GM21367 (cell line): ENCODE measurements around the gene MYO1D.
"Not testable (repeated sequence)": the region's sequence is repeated elsewhere in the genome, so short reads cannot be mapped to it uniquely, and the experiment has no call there.

ENCODE experiments used
- ATAC-seq: cut with Tn5 transposase; IDR thresholded peaks from one replicate; pipeline ENCODE4 v1.9.1; 2021; ENCODE audit not compliant: unreplicated experiment

Gene MYO1D

DNA sequence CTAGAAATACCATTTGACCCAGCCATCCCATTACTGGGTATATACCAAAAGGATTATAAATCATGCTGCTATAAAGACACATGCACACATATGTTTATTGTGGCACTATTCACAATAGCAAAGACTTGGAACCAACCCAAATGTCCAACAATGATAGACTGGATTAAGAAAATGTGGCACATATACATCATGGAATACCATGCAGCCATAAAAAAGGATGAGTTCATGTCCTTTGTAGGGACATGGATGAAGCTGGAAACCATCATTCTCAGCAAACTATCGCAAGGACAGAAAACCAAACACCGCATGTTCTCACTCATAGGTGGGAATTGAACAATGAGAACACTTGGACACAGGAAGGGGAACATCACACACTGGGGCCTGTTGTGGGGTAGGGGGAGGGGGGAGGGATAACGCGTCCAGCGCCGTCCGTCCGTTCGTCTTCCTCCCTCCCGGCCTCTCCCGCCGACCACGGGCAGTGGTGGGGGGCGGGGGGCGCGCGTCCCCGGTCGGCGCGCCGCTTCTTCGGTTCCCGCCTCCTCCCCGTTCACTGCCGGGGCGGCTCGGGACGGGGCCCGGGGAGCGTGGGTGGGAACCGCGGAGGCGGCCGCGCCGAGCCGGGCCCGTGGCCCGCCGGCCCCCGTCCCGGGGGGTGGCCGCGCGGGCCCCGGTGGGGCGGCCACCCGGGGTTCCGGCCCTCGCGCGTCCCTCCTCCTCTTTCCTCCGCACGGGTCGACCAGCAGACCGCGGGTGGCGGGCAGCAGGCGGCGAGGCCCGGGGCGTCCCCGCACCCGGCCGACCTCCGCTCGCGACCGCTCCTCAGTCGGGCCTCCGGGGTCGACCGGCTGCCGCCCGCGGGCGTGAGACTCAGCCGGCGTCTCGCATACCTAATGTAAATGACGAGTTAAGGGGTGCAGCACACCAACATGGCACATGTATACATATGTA lies 54.7 kb downstream of the MYO1D start:
- ATAC-seq: not testable (repeated sequence)

DNA sequence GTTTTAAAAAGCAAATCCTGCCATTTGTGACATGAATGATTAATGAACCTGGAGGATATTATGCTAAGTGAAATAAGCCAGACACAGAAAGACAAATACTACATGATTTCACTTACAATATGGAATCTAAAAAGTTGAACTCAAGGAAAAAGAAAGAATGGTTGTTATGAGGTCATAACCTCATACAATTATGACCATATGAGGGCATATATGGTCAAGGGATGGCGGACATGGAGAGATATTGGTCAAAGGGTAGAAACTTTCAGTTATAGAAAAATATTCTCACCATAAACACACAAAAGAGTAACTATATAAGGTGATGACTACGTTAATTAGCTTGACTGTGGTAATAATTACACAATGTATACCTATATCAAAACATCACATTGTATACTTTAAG lies 56.5 kb downstream of the MYO1D start:
- ATAC-seq: no peak

DNA sequence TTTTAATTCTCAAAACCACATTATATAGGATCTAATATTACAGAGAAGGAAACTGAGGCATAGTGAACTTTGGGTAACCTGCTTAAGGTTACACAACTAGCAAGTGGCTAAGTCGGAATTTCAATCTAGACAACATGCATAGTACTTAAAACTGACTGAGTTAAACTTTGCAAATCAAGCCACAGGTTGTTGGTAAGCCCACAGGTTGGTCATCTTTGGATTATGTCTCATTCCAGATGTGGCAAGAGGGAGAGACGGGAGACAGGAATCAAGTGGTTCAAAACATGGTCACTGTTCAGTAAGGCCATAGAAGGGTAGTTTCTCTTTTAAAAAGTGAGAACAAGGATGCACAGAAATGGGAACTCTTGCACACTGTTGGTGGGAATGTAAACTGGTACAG lies 57.1 kb downstream of the MYO1D start:
- no peak for ATAC-seq

DNA sequence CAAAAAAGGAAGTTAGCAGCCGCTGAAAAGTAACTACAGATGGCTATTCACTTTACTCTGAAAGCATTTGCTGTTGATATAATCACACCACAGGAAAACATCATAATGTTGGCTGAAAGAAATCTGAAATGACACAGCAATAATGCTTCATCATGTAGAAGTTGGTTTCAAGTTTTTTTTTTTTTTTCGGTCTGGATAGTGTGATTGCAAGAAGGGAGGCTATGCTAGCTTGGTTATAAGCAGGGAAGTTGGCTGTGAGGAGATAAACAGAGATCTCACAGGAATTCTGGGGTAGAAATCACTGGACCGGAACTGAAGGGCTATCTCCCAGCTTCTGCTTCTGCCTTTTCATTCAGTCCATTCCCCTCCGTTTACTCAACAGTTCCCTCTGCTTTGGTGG lies 57.9 kb downstream of the MYO1D start:
- ATAC-seq: no peak

DNA sequence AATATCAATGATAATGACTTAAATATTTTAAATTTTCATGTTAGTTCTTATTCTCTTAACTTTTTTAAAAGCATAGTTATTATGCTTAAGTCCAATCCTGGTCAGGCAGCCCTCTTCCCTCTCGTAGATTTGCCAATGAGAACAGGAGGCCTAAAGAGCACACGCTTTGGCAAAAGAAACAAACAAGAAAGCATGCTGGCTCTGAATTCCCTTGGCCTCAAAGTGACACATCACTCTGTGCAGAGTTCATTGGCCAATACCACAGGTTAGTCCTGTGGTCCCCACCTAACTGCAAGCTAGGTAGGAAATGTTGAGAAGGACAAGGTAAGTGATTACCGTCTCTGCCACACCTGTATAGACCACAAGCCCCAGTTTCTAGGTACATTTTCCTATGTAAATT lies 61.5 kb downstream of the MYO1D start:
- ATAC-seq: no peak

DNA sequence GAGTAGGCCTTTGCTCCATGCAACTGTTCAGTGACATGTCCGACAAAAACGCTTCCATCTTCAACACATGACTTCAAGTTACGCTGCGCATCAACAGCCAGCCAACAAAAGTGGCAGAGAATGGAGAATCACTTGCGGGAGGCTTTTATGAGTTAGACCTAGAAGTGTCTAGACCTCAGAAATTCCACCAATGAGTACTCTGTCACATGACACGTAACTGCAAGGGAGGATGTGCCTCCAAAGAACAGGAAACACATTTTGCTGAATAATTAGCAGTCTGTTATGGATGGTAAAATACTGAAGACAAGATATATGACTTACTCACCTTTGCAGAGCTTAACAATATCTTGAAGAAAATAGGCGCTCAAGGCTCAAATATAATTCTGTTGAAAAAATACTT lies 62.1 kb downstream of the MYO1D start:
- ATAC-seq: no peak

DNA sequence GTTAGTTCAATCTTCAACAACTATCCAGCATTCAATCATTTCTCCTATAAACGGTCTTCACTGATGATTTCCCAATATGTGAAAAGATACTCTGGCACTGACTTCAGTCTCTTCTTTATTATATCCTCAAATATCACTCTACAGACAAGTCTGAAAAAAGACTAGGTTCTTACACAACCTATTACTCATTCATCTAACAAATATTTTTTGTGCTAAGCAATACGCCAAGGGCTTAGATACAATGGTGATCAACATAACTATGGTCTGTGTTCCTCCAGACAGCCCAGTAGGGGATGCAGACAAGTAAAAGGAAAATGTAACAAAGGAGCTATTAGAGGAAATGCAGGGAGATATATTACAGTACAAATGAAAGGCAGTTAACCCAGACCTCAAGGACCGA lies 63.9 kb downstream of the MYO1D start:
- ATAC-seq: no peak

DNA sequence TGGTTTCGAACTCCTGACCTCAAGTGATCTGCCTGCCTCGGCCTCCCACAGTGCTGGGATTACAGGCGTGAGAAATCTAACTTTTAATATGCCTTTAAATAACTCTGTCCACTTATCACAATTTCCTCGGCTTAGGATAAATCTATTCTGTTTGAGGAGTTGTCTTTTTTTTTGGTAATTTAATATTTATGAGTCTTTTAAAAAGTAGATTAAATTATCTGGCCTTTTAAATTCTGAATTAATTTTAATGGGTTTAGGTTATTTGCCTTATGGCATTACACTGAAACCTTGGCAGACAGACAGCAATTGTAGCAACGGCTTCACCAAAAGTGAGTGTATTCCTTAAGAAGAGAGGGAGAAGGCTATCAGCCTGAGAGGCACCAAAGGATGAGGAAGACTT lies 66.2 kb downstream of the MYO1D start:
- ATAC-seq: no peak

DNA sequence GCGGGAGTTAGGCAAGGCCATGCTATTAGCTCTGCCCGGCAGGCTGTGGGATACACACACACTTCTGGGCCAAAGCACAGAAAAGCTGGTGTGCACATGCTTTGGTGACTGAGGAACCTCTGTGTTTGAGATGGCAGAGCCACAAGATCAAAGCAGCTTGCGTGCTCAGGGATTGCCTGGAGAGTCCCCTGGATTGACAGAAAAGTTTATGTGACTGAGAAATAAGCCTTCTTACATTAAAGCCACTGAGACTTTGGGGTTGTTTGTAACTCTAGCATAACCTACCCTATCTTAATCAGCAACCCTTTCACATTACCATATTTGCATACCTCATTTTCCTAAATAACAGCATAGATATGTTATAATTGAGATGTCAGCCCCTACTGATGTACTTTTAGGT lies 69.3 kb downstream of the MYO1D start:
- ATAC-seq: no peak

DNA sequence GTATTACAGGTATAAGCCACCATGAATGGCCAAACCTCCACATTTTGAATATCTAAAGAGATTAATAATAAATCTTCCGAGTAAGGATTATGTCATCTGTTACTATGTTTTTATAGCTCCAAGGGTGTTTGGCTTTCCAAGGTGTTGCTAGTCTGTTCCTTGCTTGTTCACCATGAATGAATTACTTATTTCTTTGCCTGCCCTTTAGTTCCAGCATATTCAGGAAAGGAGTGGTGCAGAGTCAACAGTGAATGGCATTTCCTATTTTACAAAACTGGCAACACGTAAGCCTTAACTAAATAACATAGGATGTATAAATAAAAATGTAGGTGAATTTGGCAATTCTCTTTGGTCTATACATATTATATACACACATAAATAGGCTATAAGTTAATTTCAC lies 70.3 kb downstream of the MYO1D start:
- no peak for ATAC-seq

DNA sequence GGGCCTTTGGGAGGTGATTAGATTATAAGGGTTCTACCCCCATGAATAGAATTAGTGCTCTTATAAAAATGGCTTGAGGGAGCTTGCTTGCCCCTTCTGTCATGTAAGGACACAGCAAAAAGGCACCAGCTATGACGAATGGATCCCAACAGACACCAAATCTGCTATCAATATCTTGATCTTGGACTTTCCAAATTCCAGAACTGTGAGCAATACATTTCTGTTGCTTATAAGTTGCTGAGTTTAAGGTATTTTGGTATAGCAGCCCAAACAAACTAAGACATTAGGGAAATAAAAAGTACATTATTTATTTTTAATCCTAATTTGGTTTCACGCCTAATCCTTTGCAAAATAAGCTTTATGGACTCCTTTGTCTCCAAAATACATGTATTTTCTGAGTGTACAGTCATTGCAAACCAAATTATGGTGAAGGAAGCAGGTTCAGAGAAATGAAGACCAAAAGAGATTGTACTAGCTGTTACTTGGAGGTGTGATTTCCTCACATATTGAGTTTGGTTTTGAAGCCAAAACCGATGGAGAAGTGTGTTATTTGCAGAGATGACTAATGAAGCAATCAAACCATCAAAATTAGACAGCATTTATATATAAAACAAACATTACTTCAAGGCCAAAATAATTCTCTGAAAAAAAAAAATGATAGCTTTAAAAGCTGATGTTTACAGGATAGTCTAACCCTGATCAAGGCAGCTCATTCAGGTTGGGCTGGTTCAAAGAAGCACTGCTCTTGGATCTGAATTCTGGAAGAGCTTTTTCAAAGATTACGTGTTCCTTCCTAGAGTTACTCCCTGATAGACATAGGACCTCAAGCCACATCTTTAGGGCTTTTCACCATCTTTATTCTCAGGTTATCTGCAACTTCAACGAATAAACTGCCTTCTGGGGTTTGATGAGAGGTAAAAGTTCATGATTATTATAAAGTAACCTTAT lies 71.6 kb downstream of the MYO1D start:
- no peak for ATAC-seq

DNA sequence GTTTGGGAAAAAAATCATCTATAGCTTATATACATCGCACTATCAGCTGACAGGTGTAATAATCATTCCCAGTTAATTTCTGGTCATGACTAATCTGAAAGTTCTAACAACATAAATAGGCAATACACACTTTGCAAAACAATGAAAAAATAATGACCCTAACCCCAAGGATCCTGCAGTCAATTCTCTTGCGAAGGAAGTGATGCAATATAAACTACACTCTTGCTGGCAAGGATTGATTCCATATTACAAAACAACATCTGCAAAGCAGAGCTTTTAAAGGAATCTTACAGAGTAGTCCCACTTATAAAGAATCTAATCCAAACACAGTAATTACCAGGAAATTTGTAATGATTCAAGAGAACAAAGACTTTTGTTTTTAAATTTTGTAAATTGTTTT lies 73.4 kb downstream of the MYO1D start:
- ATAC-seq: no peak

DNA sequence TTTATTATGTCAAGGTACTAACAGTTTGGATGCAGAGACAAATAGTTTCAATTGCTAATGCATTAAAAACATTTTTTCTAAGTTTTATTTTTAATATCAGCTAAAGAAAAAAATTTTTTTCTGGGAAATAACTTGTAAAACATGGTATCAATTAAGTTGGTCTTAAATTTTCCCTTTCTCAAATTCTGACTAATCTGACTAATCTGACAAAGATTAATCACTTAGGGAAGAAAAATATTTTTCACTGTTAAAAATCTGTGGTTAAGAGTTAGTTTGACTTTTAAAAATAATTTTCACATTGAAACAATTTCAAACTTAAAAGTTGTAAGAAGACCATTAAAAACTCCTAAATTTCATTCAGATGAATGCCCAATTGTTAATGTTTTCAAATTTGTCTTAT lies 74.6 kb downstream of the MYO1D start:
- no peak for ATAC-seq

DNA sequence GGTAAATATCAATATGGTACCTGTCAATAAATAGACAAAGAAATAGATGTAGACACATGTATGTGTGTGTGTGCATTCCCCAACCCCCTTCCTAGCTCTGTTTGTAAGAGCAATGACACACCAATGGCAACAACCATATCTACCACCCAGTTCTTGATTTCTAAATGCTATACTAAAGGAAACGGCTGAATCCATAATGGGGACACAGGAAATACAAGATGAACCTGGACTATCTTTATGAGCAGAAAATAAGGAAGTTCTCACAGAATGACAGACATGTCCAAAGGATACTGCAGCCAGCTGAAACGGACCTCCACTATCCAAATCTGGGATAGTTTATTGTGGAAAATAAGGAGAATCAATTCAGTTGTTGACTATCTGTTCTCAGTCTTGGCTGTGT lies 75.3 kb downstream of the MYO1D start:
- ATAC-seq: no peak

DNA sequence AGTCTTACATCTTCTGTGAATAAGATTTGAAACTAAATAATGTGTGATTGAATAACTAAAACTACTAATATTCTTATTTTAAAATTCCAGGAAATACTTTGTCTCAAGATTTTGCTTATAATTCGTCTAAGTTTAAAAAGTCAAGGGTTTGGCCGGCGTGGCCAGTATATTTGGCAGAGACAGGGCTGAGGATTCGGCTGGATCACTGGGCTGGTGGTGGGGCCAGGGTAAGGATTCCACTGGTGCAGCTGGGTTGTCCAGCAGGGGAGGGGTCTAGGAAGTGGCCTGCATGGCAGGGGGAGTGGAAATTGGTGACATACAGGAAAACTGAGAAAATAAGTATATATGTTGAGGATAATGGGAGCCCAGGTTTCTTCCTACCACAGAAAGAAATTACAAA lies 75.7 kb downstream of the MYO1D start:
- no peak for ATAC-seq

DNA sequence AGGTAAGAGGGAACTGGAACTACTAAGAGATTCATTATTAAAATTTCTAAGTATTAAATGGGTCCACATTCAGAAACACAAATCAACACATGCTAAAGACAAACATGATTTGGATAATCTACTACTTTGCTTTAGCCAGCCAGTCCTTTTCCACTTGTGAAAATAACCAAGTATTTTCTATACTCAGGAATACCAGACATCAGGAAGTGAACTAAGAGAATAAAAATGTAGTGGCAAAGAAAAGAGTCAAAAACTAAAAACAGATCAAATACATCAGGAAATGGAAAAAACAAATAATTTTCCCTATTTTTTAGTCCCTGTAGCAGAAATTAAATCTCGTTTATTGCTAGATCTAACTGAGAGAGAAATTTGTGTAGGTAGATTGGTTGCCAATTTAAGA lies 78.0 kb downstream of the MYO1D start:
- no peak for ATAC-seq

DNA sequence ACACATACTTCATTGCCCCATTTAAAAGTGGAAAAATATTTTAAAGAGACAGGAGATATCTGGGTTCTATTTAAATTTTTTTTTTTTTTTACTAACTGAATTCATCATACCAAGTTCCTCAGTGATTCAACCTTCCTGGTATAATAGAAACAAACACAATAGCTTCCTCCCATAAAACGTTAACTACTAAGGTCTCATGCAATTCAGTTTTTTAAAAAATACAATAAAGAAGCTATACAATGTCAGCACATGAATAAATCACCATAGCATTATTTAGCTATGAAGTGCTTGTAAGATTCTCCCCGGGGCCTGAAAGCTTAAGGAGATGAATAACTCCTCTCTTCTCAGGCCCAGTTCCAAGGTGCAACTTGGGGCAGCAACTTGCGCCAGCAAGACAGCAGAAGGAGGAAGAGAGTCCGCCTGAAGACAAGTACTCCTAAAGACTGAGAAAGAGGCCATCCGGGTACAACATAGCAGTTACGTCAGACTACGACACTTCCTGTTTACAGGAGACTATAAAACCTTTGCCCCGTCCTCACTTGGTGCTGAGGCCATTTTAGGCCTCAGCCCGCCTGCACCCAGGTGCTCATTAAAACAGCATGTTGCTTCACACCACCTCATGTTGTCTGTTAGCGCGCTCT lies 81.5 kb downstream of the MYO1D start:
- no peak for ATAC-seq

DNA sequence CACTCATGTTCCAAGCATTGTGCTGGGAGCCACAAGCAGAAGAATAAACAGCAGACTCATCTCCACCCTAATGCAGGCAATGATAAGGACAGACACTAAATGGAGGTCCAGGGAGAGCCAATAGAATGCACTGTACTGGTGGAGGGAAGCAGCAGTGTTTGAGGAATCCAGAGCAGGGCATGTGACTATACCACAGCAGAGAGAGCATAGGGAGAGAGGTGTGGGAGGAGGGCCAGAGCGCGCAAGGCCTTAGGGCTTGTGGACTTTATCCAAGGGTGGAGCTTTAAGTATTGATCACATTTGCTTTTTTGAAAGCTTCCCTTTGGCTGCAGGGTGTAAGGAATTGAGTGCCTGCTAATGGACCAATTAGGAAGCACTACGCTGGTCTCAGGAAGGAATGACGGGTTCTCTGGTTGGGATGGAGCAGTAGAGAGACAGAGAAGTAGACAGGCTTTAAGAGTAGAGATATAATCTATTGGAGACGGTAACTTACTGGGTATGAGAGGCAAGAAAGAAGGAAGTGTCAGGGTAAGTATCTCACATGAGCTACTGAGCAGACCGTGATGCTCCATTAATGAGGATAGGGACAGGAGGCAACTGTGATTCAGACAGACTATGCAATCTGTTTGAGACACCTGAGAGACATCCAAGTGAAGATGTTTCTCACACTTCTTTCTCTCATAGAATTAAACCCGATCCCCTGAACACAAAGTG lies 82.2 kb downstream of the MYO1D start:
- no peak for ATAC-seq

DNA sequence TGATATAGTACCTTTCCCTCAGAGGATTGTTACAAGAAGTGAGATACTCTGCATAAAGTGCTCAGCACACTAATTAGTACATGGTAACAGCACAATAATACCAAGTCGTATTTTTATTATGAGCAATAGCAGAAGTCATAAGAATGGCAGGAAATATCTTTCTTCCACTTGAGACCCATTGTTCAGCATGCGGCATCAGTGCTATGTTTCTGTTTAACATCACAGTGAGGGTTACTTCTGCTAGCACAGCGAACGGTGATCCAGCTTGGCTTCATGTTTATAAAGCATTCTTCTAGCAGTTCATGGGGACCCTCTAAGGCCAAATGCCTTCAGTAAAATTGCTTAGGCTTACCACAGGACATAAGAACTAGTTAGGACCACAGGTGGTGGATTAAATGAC lies 83.1 kb downstream of the MYO1D start:
- no peak for ATAC-seq

DNA sequence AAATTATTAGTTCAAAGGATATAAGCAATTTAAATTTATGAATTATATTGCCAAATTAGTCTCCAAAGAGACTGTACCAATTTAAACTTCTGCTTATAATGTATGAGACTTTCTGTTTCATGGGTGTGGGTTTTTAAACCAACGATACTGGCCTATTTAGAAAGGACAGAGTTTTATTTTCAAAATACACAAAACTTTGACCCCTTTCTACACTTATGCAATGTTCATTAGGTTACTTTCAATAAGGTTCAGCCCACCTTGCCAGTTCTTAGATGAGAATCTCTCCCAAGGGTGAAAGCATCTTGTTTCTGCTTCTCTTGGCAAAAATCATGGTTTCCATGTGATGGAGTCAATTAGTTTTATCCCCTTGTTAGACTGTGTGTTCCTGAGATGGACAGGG lies 84.7 kb downstream of the MYO1D start:
- ATAC-seq: no peak

DNA sequence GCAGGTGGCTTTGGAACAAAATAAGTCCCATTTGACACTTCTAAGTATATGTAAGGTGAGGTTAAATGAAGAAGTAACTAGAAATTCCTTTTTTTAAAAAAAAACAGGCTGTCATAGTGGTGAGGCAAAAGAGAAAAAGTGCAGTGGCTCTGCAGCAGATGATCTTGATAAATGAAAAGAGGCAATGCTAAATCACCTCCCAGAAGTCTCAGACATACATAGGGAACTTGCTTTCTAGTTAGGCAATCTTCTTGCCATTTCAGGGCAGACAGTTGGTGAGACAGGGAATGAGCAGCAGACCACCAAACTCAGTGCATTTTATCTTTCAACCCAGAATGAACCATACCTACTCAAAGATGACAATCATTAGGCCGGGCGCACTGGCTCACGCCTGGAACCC lies 90.8 kb downstream of the MYO1D start:
- ATAC-seq: no peak
